ENCODE measurements around the gene SCP2. TPM values are rescaled to one million over a fixed set of nuclear protein-coding genes. Genes with fewer than 3 reads are reported as not detected.

Gene SCP2
- total RNA-seq, 1 donor from 2014 or later, result 57.5 TPM

DNA sequence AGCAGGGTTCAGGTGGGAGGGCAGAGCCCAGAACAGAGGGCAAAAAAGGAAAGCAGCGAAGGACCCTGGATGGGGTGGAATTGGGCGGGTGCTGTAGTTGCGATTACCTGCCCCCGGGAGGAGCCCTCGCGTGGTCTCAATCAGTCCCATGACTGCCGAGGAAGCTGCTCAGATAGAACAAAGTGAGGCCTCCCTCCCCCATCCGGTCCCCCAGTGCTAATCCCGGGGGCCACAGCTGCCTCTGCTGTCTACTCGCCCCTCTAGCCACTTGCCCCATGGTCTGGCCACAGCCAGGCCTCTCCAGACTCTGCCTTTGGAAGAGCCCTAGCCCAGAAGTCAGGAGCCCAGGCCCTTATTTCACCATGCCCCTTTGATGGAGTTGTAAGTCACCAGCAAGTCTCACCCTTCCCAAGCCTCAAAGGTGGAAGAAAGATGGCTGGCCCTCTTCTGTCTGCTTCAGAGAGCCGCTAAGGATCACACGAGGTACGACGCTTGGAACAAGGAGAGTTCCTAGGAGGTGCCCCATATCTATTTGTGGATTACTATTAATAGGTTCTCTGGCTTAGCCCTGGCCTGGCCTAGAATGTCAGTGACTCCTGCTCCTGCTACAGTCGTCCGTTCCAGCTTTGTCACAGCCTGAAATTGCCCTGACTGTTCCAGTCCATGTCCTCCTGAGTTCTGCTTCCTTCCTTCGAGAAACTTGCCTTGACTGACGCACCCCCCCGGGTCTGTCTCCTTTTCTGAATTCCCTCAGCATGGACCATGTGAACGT lies 22.0 kb upstream of the SCP2 start:
- TF ChIP-seq, protein P1, sequence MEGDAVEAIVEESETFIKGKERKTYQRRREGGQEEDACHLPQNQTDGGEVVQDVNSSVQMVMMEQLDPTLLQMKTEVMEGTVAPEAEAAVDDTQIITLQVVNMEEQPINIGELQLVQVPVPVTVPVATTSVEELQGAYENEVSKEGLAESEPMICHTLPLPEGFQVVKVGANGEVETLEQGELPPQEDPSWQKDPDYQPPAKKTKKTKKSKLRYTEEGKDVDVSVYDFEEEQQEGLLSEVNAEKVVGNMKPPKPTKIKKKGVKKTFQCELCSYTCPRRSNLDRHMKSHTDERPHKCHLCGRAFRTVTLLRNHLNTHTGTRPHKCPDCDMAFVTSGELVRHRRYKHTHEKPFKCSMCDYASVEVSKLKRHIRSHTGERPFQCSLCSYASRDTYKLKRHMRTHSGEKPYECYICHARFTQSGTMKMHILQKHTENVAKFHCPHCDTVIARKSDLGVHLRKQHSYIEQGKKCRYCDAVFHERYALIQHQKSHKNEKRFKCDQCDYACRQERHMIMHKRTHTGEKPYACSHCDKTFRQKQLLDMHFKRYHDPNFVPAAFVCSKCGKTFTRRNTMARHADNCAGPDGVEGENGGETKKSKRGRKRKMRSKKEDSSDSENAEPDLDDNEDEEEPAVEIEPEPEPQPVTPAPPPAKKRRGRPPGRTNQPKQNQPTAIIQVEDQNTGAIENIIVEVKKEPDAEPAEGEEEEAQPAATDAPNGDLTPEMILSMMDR (IDR thresholded peaks at IDR 0.05; ENCODE audit: partially characterized antibody, unreplicated experiment), result no peak
- peak; percentile 52 for DNase-seq
- Mint-ChIP-seq H3K27ac (ENCODE audit: unreplicated experiment) (no peak overlapping the region), H3K9me3 (ENCODE audit: unreplicated experiment) (peaks cover 2% of the 10 kb centered on the region), H3K4me1 (ENCODE audit: low read depth, unreplicated experiment) (peaks cover 2% of the 10 kb centered on the region), H3K36me3 (ENCODE audit: unreplicated experiment) (no peaks in the 10 kb centered on the region), H3K27me3 (ENCODE audit: unreplicated experiment) (peaks cover 2% of the 10 kb centered on the region), H3K4me3 (ENCODE audit: unreplicated experiment) (no peak overlapping the region)

DNA sequence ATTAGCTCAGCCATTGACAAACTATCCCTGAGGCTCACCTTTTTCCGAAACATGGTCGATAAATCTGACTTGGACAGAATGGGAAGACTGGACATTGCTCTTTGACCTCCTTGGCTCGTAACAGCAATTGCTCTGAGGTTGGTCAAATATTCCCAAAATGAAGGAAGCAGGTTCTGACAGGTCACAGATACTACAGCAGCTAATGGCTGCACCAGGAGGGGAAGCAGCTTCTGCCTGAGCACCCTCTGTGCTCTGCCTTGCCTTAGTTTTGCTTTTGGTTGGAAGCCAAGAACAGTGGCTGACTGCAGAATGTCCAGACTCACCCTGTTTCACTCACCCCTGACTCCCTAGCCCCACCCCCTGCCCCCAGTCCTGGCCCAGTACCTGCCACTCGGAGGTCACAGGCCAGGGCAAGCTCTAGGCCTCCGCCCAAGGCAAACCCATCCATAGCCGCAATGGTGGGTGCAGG lies 20.9 kb upstream of the SCP2 start:
- DNase-seq, result no peak
- no peak overlapping the region for H3K4me3 Mint-ChIP-seq (ENCODE audit: unreplicated experiment)
- H3K27ac Mint-ChIP-seq (ENCODE audit: unreplicated experiment), result no peak overlapping the region
- peaks cover 2% of the 10 kb centered on the region for H3K9me3 Mint-ChIP-seq (ENCODE audit: unreplicated experiment)
- TF ChIP-seq, protein P1 (IDR thresholded peaks at IDR 0.05; ENCODE audit: partially characterized antibody, unreplicated experiment), result no peak
- H3K36me3 Mint-ChIP-seq (ENCODE audit: unreplicated experiment), result no peaks in the 10 kb centered on the region
- H3K27me3 Mint-ChIP-seq (ENCODE audit: unreplicated experiment), result peaks cover 2% of the 10 kb centered on the region
- H3K4me1 Mint-ChIP-seq (ENCODE audit: low read depth, unreplicated experiment), result peaks cover 2% of the 10 kb centered on the region

DNA sequence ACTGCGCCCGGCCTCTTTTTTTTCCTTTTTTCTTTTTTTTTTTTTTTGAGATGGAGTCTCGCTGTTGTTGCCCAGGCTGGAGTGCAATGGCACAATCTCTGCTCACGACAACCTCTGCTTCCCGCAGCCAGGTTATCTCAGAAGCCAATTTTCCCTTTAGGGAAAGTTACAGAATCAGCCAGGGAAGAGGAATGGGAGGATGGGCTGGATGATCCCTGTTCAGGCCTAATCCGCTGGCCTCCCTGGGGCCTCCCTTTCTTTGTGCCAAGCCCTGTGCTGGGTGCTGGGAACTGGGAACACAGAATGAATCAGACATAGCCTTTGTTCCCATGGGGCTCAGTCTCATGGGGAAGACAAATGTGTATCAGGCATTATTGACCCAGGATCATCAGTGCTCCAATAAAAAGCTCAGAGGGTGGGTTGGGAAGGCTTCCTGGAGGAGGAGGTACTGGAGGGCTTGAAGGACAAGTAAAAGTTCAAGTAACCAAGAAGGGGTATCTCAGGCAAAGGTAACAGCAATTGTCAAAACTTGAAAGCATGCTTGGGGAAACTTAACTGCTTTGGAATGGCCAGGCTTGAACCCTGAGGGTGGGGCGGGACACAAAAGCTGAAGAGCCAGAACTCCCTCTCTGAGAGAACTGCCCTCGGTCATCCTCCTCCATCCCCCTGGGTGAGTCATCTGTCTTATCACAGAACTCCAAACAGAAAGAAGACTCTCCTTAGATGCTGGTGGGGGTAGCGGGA lies 19.8 kb upstream of the SCP2 start:
- TF ChIP-seq, protein P1 (IDR thresholded peaks at IDR 0.05; ENCODE audit: partially characterized antibody, unreplicated experiment), result no peak
- Mint-ChIP-seq H3K4me3 (ENCODE audit: unreplicated experiment) (no peak overlapping the region), H3K9me3 (ENCODE audit: unreplicated experiment) (peaks cover 2% of the 10 kb centered on the region), H3K27me3 (ENCODE audit: unreplicated experiment) (peaks cover 2% of the 10 kb centered on the region), H3K4me1 (ENCODE audit: low read depth, unreplicated experiment) (peaks cover 2% of the 10 kb centered on the region), H3K36me3 (ENCODE audit: unreplicated experiment) (no peaks in the 10 kb centered on the region), H3K27ac (ENCODE audit: unreplicated experiment) (no peak overlapping the region)
- no peak for DNase-seq

DNA sequence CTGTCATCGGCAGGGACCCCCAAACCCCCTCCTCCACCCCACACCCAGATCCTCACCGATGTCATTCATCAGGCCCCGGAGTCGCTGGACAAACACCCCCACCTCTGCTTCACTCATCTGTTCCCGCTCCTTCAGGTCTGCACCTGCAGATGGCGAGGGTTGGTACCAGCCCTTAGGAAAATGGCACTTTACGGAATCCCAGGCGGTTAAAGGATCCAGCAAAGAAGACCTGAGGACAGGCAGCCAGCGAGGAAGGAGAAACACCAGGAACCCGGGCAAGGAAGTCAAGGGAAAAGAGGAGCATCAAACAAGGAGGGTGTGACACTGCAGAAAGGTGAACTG lies 19.3 kb upstream of the SCP2 start:
- no peak overlapping the region for H3K27ac Mint-ChIP-seq (ENCODE audit: unreplicated experiment)
- peaks cover 2% of the 10 kb centered on the region for H3K4me1 Mint-ChIP-seq (ENCODE audit: low read depth, unreplicated experiment)
- peaks cover 2% of the 10 kb centered on the region for H3K9me3 Mint-ChIP-seq (ENCODE audit: unreplicated experiment)
- H3K4me3 Mint-ChIP-seq (ENCODE audit: unreplicated experiment), result no peak overlapping the region
- peaks cover 2% of the 10 kb centered on the region for H3K27me3 Mint-ChIP-seq (ENCODE audit: unreplicated experiment)
- DNase-seq, result no peak
- TF ChIP-seq, protein P1 (IDR thresholded peaks at IDR 0.05; ENCODE audit: partially characterized antibody, unreplicated experiment), result no peak
- no peaks in the 10 kb centered on the region for H3K36me3 Mint-ChIP-seq (ENCODE audit: unreplicated experiment)

DNA sequence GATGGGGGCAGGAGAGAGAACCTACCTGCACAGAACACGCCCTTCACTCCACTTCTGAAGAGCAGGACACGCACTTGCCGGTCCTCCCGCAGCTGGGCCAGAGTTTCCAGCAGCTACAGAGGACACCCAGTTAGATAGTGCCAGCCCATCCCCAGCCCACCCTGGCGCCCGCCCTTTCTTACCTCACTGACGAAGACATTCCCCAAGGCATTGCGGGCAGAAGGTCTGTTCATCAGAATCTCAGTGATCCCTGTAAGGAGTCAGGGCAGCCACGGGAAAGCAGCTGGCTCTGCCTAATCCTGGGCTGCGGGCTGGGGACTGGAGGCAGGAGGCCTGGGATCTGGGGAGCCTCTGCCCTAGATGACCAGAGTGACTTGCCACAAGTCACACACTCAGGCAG lies 15.5 kb upstream of the SCP2 start:
- Mint-ChIP-seq H3K27me3 (ENCODE audit: unreplicated experiment) (peaks cover 2% of the 10 kb centered on the region), H3K4me1 (ENCODE audit: low read depth, unreplicated experiment) (peaks cover 2% of the 10 kb centered on the region), H3K4me3 (ENCODE audit: unreplicated experiment) (no peak overlapping the region), H3K27ac (ENCODE audit: unreplicated experiment) (no peak overlapping the region), H3K9me3 (ENCODE audit: unreplicated experiment) (peaks cover 2% of the 10 kb centered on the region), H3K36me3 (ENCODE audit: unreplicated experiment) (no peaks in the 10 kb centered on the region)
- DNase-seq, result no peak
- TF ChIP-seq, protein P1 (IDR thresholded peaks at IDR 0.05; ENCODE audit: partially characterized antibody, unreplicated experiment), result no peak
